K562 (cell line): ENCODE data around the gene CMIP. TPM values are rescaled to one million over a fixed set of nuclear protein-coding genes. Genes with fewer than 3 reads are reported as not detected.
A peak's percentile ranks its signal among the peaks of the same experiment; 100 is the strongest.

Experiments used
- ATAC-seq: fragments of 200-7000 bp; cut with Tn5 transposase; 3 replicates; pipeline ENCODE4 v1.9.1; 2020; ENCODE audit warnings: moderate library complexity
- BruUV-seq: library from RNA; stranded (reverse); fragments of 400-500 nt; replicated peaks from 2 replicates; lab custom pipeline; 2021; lab: Mats Ljungman, UMichigan
- CTCF ChIA-PET: fragments of 300-600 bp; formaldehyde crosslinking; extraction: SDS; loops from one replicate; lab custom pipeline; 2021; ENCODE audit warnings: low intra/inter-chr PET ratio; lab: Yijun Ruan, JAX
- POLR2A ChIA-PET: fragments of 300-600, 350-650 bp; sonication (Branson Sonifier 250); formaldehyde crosslinking; extraction: SDS; loops from one replicate; lab custom pipeline; 2021; ENCODE audit warnings: antibody characterized with exemption, inconsistent platforms; lab: Yijun Ruan, JAX
- DNase-seq, 4 experiments: peaks; one replicate each; pipeline versions ENCODE4 v3.0.0 to v3.0.0-alpha.2; 2011 to 2018; ENCODE audit warnings: low spot score in 3 of 4, mixed read lengths in 3 of 4; ENCODE audit errors: extremely low read depth in 1 of 4
- FAIRE-seq: peaks from 2 replicates; lab custom pipeline; 2011; peaks lifted over from hg19 to GRCh38; lab: Jason Lieb, UNC
- H2AFZ ChIP-seq: 2 replicates; pipeline ENCODE4 v1.6.0; 2011; ENCODE audit warnings: low read depth, low read length, control low read depth, inconsistent platforms
- H3K27ac ChIP-seq: fragments of 200-600 bp; 3 replicates; pipeline ENCODE4 v1.8.0; 2011; ENCODE audit warnings: low read depth, mild to moderate bottlenecking, control low read depth, inconsistent platforms, low read length, moderate library complexity, mixed read lengths; ENCODE audit errors: extremely low read depth
- H3K27me3 ChIP-seq, 2 experiments: fragments of 300-600 bp in 1 of 2; 2 replicates in 1 of 2; 3 replicates in 1 of 2; pipeline versions ENCODE4 v1.6.0 to v1.8.0; 2011; ENCODE audit warnings: inconsistent platforms in 2 of 2, low read length in 2 of 2, mild to moderate bottlenecking in 1 of 2, mixed read lengths in 1 of 2, moderate library complexity in 1 of 2; ENCODE audit not compliant: control insufficient read depth in 2 of 2, insufficient read depth in 2 of 2
- H3K36me3 ChIP-seq: fragments of 300-600 bp; 3 replicates; pipeline ENCODE4 v1.8.0; 2011; ENCODE audit warnings: mild to moderate bottlenecking, low read length, inconsistent platforms; ENCODE audit not compliant: control insufficient read depth, insufficient read depth
- H3K4me1 ChIP-seq, 2 experiments: fragments of 200-600 bp in 1 of 2; replicated peaks in 1 of 2; 2 replicates in 1 of 2; 3 replicates in 1 of 2; pipeline versions ENCODE4 v1.5.1 to v1.8.0; 2011; ENCODE audit warnings: inconsistent platforms in 2 of 2, low read length in 2 of 2, mild to moderate bottlenecking in 1 of 2, mixed read lengths in 1 of 2, moderate library complexity in 1 of 2; ENCODE audit not compliant: control insufficient read depth in 2 of 2, insufficient read depth in 2 of 2
- H3K4me2 ChIP-seq: 2 replicates; pipeline ENCODE4 v1.6.1; 2011; ENCODE audit warnings: low read length, control low read depth, inconsistent platforms, mixed read lengths; ENCODE audit not compliant: insufficient read depth
- H3K4me3 ChIP-seq: fragments of 200-600 bp; sonication (generic), shearing (Covaris generic); 2 replicates; pipeline ENCODE4 v1.5.1; 2016; ENCODE audit warnings: control low read depth, inconsistent platforms
- H3K79me2 ChIP-seq: fragments of 200-600 bp; 3 replicates; pipeline ENCODE4 v1.8.0; 2011; ENCODE audit warnings: low read length, inconsistent platforms; ENCODE audit not compliant: control insufficient read depth, insufficient read depth
- H3K9ac ChIP-seq, 2 experiments: 2 replicates each; pipeline versions ENCODE4 v1.6.0 to v1.6.1; 2011; ENCODE audit warnings: low read depth in 2 of 2, low read length in 2 of 2, control low read depth in 1 of 2, inconsistent platforms in 1 of 2, mild to moderate bottlenecking in 1 of 2, mixed read lengths in 1 of 2; ENCODE audit not compliant: insufficient read depth in 1 of 2
- H3K9me1 ChIP-seq: one replicate; pipeline ENCODE4 v1.6.0; 2011; ENCODE audit warnings: inconsistent platforms, mild to moderate bottlenecking, low read length, moderate library complexity; ENCODE audit not compliant: control insufficient read depth, insufficient read depth
- H3K9me3 ChIP-seq: replicated peaks from 2 replicates; pipeline ENCODE4 v1.5.1; 2011; ENCODE audit warnings: low read depth, low read length, inconsistent platforms; ENCODE audit not compliant: control insufficient read depth, insufficient read depth
- H4K20me1 ChIP-seq: replicated peaks from 2 replicates; pipeline ENCODE4 v1.6.1; 2011; ENCODE audit warnings: low read length, inconsistent platforms, mixed read lengths; ENCODE audit not compliant: control insufficient read depth, insufficient read depth
- COPS2 ChIP-seq: fragments of 450-650 bp; conservative IDR thresholded peaks from 2 replicates; pipeline ENCODE4 v1.6.1; 2016; ENCODE audit warnings: mild to moderate bottlenecking, moderate library complexity
- KDM1A ChIP-seq, 2 experiments: fragments of 450-650 bp; IDR thresholded peaks; 2 replicates each; pipeline ENCODE4 v1.6.1; 2016; ENCODE audit warnings: mild to moderate bottlenecking in 2 of 2
- KLF1 ChIP-seq: fragments of 450-650 bp; IDR thresholded peaks from 2 replicates; pipeline ENCODE4 v1.6.1; 2016; ENCODE audit warnings: missing genetic modification characterization, missing compliant biosample characterization
- POLR2G ChIP-seq: fragments of 200-400 bp; formaldehyde crosslinking; IDR thresholded peaks from 2 replicates; pipeline ENCODE4 v1.6.1; 2017; ENCODE audit warnings: low read depth, mild to moderate bottlenecking, antibody characterized with exemption, low read length, moderate library complexity
- RBM22 ChIP-seq: fragments of 200-400 bp; formaldehyde crosslinking; IDR thresholded peaks from 2 replicates; pipeline ENCODE4 v1.6.1; 2018; ENCODE audit warnings: low read length, low read depth; ENCODE audit not compliant: poor library complexity, severe bottlenecking
- ZNF561 ChIP-seq: fragments of 450-650 bp; formaldehyde crosslinking; conservative IDR thresholded peaks from 2 replicates; pipeline ENCODE4 v1.4.0; 2020; ENCODE audit warnings: mild to moderate bottlenecking, moderate library complexity
- WGBS: fragments of 100-300 bp; shearing (Covaris generic); methylation state at CpG from one replicate; pipeline ENCODE4 v1.1.6; 2016; ENCODE audit warnings: low coverage, mixed read lengths; ENCODE audit not compliant: insufficient coverage; ENCODE audit errors: missing lambda C conversion rate; 5-methylcytosine and 5-hydroxymethylcytosine counted together
- in situ Hi-C: fragments of 300-500 bp; cut with MboI; formaldehyde crosslinking; loops from 4 replicates; pipeline ENCODE4 v1.15.0; 2018; ENCODE audit warnings: inconsistent platforms, mixed read lengths
- intact Hi-C: fragments of 100-400 bp; cut with micrococcal nuclease; formaldehyde crosslinking; loops from 2 replicates; pipeline ENCODE4 v1.14.2; 2022
- polyA plus RNA-seq, 8 experiments: library from polyadenylated mRNA; depleted of rRNA in 4 of 8; stranded (reverse) in 5 of 8; unstranded in 3 of 8; fragments of >200 nt; fragmentation: Nextera tagmentation in 2 of 8; fragmentation: Illumina TruSeq in 1 of 8; extraction: Ambion mirVana in 2 of 8; extraction: Trizol in 1 of 8; gene quantifications; 2 replicates each; pipeline versions ENCODE4 v1.2.1 to v1.2.3, GENCODE V29; 2011 to 2014; ENCODE audit warnings: inconsistent platforms in 1 of 8, missing spikeins in 1 of 8
- total RNA-seq, 7 experiments: library from RNA; depleted of rRNA in 6 of 7; stranded (reverse); fragments of >200 nt in 6 of 7; fragmentation: Illumina TruSeq in 2 of 7; extraction: Trizol in 2 of 7; gene quantifications; 2 replicates each; pipeline versions ENCODE4 v1.2.1 to v1.2.3, GENCODE V29; 2011 to 2021; ENCODE audit warnings: low replicate concordance in 1 of 7

Gene CMIP
- total and polyA plus RNA-seq, 9 of the 15 experiments (the other 6 are each of a cell fraction or from before 2014, with no cell fraction given) = 0.94 to 82.5 (median 10.3) TPM

DNA sequence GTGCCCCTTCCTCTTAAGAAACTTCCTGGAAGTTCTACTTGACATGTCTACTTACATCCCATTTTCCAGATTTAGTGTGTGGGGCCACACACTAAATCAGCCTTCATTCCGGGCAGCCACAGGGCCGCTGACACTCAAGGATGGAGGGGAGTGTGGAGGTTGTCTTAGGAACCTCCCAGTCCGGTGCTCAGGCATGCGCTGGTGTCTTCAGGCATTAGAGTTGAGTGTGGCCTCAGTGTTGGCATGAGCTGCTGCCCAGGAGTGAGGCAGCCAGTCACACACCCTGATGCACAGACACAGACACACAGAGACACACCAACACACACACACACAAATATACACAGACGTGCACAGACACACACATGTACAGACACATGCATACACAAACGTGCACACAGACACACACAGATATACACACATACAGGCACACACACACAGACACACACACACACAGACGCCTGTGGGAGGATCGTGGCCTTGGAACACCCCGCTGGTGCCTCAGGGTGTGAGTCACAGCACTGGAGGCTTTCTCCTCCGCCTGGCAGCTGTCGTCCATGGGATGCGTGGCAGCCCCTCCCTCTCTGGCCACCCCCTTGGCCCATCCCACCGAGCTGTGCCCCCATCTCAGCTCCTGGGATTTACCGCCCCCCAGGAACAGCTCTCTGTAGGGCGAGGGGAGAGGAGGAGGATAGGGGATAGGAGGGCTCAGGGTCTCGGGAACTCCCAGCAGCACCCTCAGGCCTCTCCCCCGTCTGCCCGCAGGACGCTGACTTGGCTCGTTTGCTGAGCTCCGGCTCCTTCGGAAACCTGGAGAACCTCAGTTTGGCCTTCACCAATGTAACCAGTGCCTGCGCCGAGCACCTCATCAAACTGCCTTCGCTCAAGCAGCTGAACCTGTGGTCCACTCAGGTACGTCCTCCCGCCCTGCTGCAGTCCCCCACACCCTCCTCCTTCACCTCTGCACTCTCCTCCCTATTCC, 258.9 kb downstream of the CMIP start (continued):
- TF ChIP-seq RBM22 (peak; percentile 26), COPS2 (no peak), KLF1 (tag) (no peak), KDM1A (IDR thresholded peaks at IDR 0.05) (peak in 1 of 2 experiments; percentile 89; a peak in 1 of 4 replicates)
- TF ChIP-seq, all 486 proteins: peak for 11

DNA sequence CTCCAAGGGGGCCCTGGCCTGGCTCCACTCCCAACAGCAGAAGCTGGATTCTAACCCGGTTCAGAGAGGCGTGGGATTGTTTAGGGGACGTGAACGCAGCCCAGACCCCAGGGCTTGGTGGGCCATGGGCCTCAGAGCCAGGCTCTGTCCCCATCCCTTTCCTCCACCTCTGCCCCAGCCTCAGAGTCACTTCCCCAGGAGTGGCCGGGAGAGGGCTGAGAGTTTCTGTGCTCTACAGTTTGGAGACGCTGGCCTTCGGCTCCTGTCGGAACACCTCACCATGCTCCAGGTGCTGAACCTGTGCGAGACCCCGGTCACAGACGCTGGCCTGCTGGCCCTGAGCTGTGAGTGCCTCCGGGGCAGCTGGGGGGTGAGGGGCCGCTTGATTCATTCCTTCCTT, 260.7 kb downstream of the CMIP start:
- intact Hi-C loops (no loop called here), in situ Hi-C loops (no loop called here)
- CTCF ChIA-PET = no interaction called here
- Histone ChIP-seq H2AFZ (no peak overlapping the region), H3K27me3 (no peaks in the 10 kb centered on the region), H3K4me3 (no peak overlapping the region), H3K4me2 (no peak overlapping the region), H3K9me1 (no peaks in the 10 kb centered on the region), H3K27ac (no peak overlapping the region), H4K20me1 (no peaks in the 10 kb centered on the region; the same call in 1 of the 2 replicates), H3K4me1 (peaks cover 0 to 10% of the 10 kb centered on the region in 2 experiments; a peak in 1 of 5 replicates), H3K9ac (no peak overlapping the region; a peak in 1 of 4 replicates), H3K9me3 (no peaks in the 10 kb centered on the region), H3K79me2 (no peaks in the 10 kb centered on the region), H3K36me3 (peaks cover 59% of the 10 kb centered on the region; the same call in 2 of the 3 replicates)
- no peak for FAIRE-seq
- no peak for DNase-seq
- POLR2A ChIA-PET = interaction anchor here (0.9 kb wide), 1 partner anchor 9 kb away, joined by 3 read pairs; no protein-coding TSS in a partner anchor
- ATAC-seq = no peak
- no peak for TF ChIP-seq ZNF561
- TF ChIP-seq RBM22 = peak; percentile 42
- 0 out of 2 replicates have a peak, but pooled peaks have one; percentile 23 for TF ChIP-seq POLR2G
- no TSS peak for BruUV-seq
- 96% methylated on average over 13 of the region's 13 CpGs for WGBS
